Hematopoietic multipotent progenitor cell treated with erythropoietin and hydrocortisone succinate and interleukin-3 and kit ligand, for 8 days (in vitro differentiated cells): ENCODE measurements around the gene TMC6.
"Not testable (repeated sequence)": the region's sequence is repeated elsewhere in the genome, so short reads cannot be mapped to it uniquely, and the experiment has no call there.

Experiments
- DNase-seq: peaks from one replicate; pipeline ENCODE4 v3.0.0-alpha.2; 2015

Gene TMC6

DNA sequence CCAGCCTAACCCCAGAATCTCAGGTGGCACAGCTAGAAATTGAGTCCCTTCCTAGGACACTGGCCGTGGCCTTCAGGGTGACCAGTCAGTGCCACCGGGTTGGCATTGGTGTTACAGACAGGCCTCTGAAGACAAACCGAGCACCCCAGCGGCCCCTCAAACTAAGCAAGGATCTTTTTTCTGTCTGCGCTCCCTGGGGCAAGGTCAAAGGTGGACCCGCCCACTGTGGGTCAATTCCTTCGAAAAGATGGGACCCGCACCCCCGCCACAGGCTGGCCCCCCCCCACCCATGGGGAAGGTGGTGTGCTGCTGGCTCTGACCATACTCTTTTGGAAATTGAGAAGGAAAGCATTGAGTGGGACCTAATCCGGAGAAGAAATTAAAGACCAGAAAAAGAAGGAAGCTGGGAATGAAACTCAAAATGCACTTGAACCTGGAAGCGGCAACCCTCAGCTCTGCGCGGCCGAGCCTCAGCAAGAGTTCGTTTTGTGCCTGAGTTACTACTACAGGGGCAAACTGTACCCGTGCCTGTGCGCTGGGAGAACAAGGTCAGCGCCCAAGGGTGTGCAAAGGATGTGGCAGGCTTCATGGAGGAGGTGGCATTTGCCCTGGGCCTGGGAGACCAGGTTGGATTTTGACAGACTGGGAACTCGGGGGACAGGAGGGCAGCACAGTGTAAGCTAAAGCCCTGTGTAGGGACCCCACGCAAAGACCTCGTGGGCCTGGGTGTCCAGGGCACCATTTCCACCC lies 20.4 kb downstream of the TMC6 start:
- DNase-seq = no peak

DNA sequence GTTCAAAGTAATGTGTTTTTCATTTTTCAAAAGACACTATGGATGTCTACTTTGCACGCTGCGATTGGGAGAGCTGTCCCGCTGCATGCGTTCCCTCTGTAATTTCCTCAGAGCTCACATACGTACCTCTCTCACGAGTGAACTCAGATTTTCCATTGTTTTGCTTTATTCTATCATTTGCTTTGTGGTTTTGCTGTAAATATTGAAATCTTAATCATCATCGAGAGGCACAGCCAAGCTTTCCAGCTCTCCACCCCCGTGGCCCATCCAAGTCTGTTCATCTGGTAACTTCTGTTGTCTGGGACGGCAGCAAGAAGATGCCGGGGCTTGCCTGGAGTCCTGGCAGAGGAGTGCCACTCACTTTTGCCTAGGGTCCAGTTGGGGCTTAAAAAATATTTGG lies 21.1 kb downstream of the TMC6 start:
- DNase-seq = no peak

DNA sequence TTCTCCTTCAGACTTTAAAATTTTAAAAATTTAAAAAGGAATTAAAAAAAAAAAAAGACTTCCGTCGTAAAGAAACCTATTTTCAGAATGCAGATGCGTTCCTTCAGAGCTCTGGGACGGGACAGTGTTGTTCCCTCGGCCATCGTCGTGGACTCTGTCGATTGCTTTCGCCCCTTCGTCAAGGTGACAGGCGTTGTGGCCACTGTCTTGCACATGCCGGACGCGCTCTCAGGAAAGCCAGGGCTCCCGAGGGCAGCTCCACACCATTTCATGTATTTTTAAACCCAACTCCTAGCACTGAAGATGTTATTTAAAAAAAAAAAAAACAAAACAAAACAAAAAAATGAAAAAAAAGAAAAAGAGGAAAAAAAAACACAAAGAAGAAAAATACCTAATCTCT lies 22.3 kb downstream of the TMC6 start:
- DNase-seq = no peak

DNA sequence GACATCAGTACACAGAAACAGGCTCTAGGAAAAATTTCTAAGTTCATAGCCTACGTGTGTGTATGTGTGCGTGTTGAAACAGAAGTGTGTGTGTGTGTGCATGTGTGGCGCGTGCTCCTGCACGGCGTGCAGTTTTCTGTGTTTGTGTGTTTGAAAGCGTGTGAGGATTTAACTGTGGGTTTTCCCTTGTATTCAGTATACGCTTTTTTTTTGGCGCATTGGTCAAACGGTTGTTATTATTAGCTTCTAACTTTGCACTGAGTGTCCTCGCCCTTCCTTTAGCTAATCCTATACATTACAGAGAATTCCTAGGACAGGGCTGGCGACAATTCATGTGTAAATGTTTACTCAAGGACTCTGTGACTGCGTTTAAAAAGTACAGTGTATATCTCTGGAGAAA lies 23.0 kb downstream of the TMC6 start:
- DNase-seq = no peak

DNA sequence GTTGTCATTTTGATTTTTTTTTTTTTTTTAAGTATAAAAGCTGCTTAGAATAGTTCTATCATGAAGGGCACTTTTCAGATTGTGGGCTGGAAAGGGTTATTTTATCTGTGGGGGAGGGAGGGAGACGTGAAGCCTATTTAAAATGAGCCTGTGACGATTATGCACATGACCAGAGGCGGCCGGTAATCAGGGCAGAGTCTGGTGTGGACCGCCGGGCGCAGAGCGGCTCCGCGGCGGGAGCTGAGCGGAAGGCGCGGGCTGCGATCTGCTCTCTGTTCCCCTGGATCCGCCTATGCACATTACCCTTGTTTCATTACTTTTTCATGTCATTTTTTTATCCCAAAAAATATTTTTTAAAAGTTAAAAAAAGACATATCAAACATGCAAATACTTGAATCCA lies 23.5 kb downstream of the TMC6 start:
- no peak for DNase-seq

DNA sequence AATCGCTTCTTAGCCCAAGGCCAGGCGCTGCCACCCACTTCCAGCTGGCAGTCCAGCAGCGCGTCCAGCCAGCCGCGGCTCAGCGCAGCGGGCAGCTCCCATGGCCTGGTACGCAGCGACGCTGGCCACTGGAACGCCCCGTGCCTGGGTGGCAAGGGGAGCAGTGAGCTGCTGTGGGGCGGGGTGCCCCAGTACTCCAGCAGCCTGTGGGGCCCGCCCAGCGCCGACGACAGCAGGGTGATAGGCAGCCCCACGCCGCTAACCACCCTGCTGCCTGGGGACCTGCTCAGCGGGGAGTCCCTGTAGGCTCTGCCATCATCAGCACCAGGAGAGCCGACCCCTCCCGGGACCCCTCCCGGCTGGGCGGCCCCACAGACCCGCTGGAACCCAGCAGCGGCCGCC lies 24.0 kb downstream of the TMC6 start:
- no peak for DNase-seq

DNA sequence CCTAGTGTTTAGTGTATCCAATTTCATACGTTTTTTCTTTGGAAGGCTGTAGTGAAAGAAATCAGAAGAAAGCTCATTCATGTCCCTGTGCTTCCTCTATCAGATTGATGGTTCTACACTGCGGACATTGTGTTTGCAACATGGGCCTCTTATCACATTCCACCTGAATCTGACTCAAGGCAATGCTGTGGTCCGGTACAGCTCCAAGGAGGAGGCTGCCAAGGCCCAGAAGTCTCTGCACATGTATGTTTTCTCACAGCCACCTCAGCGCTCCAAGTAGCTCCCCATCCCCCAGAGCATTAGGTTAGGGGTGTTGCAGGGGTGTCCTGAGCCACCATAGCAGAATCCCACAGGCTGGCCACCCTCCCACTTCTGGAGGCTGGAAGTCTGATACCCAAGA lies 25.2 kb downstream of the TMC6 start:
- no peak for DNase-seq

DNA sequence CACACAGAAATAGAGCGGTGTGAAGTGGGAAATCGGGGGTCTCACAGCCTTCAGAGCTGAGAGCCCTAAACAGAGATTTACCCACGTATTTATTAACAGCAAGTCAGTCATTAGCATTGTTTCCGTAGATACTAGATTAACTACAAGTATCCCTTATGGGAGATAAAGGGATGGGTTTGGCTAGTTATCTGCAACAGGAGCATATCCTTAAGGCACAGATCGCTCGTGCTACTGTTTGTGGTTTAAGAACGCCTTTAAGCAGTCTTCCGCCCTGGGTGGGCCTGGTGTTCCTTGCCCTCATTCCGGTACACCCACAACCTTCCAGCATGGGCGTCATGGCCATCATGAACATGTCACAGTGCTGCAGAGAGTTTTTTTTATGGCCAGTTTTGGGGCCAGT lies 27.0 kb downstream of the TMC6 start:
- no peak for DNase-seq

DNA sequence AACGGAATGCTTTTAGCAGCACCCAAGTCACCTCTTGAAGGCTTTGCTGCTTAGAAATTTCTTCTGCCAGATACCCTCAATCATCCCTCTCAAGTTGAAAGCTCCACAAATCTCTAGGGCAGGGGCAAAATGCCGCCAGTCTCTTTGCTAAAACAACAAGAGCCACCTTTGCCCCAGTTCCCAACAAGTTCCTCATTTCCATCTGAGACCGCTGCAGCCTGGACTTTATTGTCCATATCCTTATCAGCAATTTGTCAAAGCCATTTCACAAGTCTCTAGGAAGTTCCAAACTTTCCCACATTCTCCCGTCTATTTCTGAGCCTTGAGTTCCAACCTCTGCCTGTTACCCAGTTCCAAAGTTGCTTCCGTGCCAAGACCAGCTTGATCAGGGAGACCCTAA lies 27.4 kb downstream of the TMC6 start:
- DNase-seq = no peak

DNA sequence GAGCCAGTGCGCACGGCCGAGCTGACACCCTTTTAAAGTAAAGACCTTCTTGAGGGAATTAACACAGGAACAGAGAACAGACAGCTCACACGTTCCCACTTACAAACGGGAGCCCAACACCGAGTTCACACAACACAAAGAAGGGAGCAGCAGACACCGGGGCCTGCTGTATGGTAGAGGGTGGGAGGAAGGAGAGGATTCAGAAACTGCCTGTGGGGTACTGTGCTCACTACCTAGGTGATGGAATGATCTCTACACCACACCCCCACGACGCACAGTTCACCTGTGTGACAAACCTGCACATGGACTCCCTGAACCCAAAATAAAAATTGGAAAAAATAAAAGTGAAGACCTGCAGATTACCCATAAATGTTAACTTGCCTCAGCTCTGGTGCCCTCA lies 32.5 kb downstream of the TMC6 start:
- no peak for DNase-seq

DNA sequence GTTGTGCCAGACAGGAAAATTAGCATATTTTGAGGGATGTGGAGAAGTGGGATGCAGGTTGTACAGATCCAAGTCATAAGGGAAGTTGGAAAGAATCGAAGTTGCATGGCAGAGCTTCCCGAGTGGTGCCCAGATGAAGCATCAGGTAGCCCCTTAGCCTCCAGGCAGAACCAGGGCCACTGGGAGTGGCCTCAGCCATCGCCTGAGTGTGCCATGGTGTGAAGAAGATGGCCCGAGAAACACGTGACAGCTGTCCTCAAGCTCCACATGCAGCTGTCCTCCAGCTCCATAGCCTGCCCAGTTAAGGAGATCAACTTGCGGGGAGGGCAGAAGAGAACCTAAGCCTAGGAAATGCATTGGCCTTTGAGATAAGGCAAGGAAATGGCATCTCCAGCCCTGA lies 33.5 kb downstream of the TMC6 start:
- no peak for DNase-seq

DNA sequence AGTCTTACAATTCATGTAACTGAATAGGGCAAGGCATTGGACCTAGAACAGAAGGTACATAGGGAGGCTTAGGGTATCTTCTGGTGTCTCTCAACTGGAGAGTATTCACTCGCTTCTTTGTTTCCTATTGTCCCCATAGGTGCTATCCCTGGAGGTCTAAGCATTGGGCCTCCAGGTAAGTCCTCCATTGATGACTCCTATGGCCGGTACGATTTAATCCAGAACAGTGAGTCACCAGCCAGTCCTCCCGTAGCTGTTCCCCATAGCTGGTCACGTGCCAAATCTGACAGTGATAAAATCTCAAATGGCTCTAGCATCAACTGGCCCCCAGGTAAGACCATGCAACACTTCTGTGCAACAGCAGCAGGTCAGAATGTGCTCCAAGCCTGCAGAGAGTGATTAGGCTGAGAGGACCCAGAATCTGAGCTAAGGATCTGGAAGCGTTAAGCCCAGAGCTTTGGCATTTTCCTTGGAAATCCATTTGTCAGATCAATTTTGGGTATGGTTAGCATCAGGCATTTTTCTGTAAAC lies 35.7 kb downstream of the TMC6 start:
- DNase-seq = no peak

DNA sequence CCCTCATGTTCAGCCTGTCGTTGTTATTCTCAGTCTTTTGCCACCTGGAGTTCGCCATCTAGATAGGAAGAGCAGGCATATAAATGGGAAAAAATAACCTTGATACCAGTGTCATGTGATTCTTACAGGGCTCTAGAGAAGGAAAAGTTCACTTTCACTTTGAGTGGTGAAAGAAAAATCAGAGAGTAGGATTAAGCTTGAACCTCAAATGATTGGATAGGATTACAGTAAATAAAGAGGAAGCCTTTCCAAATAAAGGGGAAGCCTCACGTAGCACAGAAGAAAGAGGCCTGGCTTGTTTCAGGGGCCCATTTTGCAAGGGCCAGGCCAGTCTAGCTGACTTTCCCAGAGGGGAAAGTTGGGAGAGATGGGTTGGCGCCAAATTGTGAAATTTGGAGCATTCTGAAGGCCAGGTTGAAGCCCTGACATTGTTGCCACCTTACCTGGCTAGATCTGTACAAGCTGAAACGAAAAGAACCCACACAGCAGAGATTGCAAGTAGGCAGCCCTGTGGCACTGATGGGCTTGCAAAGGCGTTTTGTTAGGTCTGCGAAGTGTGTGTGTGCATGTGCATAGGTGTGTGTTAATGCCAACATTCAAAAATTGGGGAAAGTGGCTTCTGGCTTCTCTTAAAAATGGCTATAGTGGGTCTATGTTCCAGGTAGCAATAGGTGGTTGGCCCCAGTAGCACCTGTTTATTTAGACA lies 38.8 kb downstream of the TMC6 start:
- no peak for DNase-seq

DNA sequence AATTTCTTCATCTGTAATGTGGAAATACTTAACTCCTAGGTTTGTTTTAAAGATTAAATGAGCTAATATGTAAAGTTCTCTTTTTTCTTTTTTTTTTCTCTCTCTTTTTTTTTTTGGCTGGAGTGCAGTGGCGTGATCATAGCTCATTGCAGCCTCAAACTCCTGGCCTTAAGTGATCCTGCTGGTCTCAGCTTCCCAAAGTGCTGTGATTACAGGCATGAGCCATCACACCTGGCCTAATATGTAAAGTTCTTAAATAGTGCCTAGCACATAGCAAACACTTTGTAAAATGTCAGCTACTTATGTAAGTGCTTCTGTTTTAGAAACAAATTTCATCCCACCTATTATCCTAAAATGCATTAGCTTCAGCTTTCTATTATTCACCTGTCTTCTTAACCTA lies 40.0 kb downstream of the TMC6 start:
- DNase-seq = no peak

DNA sequence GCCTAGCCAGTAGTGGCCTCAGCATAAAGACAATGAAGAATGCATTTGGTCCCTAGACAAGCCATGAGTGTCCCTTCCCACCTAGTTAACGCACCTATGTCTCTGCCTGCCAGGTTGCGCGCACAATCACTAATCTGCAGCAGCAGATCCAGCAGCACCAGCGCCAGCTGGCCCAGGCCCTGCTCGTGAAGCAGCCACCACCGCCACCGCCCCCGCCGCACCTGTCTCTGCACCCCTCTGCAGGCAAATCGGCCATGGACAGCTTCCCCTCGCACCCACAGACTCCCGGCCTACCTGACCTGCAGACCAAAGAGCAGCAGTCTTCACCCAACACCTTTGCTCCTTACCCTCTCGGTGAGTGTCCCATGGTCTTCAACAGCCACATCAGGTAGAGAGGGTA lies 41.8 kb downstream of the TMC6 start:
- DNase-seq = no peak

DNA sequence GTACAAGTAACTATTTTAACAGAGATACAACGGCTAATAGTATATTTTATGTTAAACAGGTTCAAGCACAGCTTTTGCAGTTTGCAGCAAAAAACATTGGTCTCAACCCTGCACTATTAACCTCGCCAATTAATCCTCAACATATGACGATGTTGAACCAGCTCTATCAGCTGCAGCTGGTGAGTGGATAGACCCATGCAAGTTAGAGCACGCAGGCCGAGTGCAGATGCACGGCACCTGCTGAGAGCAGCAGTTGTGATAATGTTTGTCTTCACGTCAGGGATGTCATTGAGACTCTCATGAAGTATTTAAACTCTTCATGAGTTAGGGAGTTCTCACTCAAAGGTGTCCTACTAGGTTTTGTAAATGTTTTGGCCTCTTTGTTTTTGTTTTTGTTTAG lies 45.6 kb downstream of the TMC6 start:
- DNase-seq = peak; percentile 40

DNA sequence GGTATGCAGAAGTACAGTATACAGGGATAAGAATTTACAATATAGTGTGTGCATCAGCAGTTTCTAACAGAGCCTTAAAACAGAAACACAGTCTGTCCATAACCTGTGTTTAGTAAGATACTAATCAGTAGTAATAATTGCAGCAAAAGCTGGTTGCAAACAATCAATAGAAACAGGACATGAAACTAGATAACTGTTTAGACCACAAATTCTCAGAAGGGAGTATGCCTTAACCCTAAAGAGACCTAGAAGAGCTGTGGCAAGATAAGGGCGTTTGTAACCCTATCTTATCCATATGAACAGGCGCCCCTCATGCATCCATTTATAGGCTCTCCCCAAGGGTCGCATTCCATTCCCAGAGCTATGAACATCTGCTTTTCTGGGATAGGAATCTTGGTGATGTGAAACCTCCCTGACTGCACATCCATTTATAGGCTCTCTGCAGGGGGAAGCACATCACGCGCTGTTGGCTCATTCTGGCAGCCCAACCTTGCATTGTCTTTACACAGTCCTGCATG lies 46.1 kb downstream of the TMC6 start:
- DNase-seq = peak; percentile 95

DNA sequence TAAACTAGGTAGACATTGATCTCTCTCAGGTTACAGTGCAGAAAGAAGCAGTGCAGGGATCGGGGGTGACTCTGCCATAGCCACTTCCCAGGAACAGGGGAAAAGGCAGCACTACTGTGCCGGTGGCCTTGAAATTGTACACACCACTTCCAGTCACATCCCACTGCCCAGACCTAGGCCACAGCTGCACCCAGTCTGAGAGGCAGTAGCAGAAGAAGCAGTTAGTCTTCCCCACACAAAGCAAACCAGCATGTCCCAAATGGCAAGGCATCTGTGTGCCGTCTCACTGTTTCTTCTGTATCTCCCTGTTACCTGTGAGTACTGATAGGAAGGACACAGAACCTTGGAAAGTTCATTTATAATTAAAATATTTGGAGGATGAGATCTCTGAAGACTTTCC lies 47.0 kb downstream of the TMC6 start:
- DNase-seq = no peak

DNA sequence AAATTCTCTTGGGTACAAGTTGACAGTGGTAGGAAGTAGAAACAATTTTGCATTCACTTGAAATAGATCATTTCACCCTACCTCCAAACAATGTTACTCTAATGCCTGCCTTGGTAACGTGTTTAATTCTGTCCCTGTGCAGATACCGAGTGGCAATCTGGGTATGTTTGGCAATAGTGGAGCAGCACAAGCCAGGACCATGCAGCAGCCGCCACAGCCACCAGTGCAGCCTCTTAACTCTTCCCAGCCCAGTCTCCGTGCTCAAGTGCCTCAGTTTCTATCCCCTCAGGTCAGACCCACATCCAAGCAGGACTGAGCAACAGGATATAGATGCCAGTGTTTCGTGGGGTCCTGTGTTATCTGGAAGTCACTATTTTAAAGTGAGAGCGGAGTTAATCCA lies 49.3 kb downstream of the TMC6 start:
- DNase-seq = no peak

DNA sequence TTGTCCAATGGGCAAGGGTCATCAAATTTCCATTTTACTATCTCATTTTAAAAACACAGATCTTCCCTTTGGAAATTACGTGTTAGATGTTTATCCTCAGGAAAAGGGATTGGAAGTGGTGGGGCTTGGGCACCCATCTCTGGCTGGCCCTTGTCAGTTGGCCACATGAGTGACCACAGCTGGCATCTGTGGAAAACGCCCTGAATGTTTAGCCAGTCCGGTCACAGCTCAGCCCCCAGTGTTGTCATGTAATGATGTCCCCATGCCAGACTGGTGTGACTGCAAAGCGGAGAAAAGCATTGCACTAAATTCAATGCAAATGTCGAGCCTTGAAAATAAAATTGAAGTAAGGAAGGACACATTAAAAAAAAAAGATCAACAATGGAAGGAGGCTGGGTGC lies 53.0 kb downstream of the TMC6 start:
- DNase-seq = no peak

DNA sequence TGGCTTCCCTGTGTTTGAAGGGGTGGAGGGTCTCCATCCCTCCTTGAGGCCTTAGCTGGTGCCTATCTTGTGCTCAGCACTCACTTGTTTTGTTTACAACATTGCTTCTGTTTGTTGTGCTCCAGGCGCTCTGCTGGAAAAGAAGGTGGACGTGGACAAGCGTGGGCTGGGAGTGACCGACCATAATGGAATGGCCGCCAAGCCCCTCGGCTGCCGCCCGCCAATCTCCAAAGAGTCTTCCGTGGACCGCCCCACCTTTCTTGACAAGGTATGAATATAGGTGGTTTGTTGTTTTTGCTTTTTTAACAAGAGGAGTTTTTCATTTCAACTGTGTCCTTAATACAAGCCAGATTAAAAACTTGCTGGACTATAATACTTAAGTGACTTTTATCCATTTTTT lies 53.5 kb downstream of the TMC6 start:
- DNase-seq = no peak

DNA sequence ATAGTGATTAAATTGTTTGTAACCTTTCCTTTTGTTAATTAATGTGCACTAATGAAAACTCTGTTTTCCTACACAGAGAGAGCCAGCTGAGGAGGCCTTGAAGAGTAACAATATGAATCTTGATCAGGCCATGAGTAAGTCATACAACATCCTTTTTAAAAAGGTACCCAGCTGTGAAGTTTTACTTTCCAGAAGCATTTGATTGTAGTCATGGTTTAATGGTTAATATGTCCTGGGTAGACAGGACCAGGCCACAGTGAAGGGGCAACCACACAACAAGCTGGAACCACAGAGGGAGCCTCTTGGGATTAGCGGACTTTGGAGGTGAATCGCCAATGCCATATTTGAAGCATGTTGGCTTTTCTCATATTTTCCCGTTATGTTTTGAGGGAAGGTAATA lies 55.6 kb downstream of the TMC6 start:
- DNase-seq = no peak

DNA sequence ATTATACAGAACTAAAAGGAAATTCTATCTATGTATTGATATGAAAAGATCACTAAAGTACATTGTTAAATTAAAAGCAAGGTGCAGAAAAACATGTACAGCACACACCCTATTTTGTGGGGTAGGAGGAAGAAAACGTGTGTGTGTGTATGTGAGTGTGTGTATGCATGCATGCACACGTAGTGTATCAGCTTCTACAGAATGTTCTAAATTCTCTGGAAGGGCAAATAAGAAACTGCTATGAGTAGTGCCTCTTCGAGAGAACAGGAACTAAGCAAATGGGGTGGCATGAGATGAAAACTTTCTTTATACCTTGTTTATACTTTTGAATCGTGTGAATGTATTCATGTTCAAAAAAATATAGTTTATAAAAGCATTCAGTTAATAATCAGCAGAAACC lies 58.9 kb downstream of the TMC6 start:
- no peak for DNase-seq

DNA sequence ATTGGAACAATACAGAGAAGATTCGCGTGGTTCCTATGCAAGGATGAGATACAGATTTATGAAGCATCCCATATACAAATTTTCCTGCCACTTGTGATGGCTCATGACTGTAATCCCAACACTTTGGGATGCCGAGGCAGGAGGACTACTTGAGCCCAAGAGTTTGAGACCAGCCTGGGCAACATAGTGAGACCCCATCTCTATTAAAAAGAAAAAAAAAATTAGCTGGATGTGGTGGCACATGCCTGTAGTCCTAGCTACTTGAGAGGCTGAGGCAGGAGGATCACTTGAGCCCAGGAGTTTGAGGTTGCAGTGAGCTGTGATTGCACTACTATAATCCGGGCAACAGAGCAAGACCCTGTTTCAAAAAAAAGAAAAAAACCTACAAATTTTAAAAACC lies 61.6 kb downstream of the TMC6 start:
- not testable (repeated sequence) for DNase-seq

DNA sequence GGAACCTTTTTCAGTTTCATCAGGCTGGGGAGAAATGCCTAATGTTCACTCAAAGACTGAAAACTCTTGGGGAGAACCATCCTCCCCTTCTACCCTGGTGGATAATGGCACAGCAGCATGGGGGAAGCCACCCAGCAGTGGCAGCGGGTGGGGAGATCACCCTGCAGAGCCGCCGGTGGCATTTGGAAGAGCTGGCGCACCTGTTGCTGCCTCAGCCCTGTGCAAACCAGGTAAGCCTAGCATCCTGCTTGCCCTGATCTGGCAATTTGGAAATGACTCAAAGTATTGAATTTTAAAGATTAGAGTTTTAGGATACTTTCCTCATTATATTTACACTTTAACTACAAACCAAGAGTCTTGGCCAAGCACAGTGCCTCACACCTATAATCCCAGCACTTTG lies 63.8 kb downstream of the TMC6 start:
- DNase-seq = no peak
